OCI-LY7 (cell line): ENCODE measurements around the gene PDCD2L. TPM values are rescaled to one million over a fixed set of nuclear protein-coding genes. Genes with fewer than 3 reads are reported as not detected.
"Not testable (repeated sequence)": the region's sequence is repeated elsewhere in the genome, so short reads cannot be mapped to it uniquely, and the experiment has no call there.

Experiments used
- BruUV-seq: library from RNA; stranded (reverse); fragments of 400-500 nt; replicated peaks from 2 replicates; lab custom pipeline; 2021; lab: Mats Ljungman, UMichigan
- CTCF ChIA-PET: fragments of 300-600 bp; sonication (Branson Sonifier 250); formaldehyde crosslinking; loops from one replicate; lab custom pipeline; 2022; ENCODE audit warnings: antibody characterized with exemption; ENCODE audit not compliant: unreplicated experiment; lab: Charles Lee
- POLR2A ChIA-PET: fragments of 300-600 bp; sonication (Branson Sonifier 250); formaldehyde crosslinking; loops from one replicate; lab custom pipeline; 2022; ENCODE audit warnings: antibody characterized with exemption; lab: Charles Lee
- DNase-seq: peaks from one replicate; pipeline ENCODE4 v3.0.0-alpha.2; 2015; ENCODE audit warnings: low spot score
- H2AFZ ChIP-seq: fragments of 200-600 bp; sonication (generic), shearing (Covaris generic); 2 replicates; pipeline ENCODE4 v1.6.1; 2014; ENCODE audit warnings: mild to moderate bottlenecking, antibody characterized with exemption, low read length, moderate library complexity
- H3K27ac ChIP-seq: fragments of 200-600 bp; sonication (generic); 2 replicates; pipeline ENCODE4 v1.5.1; 2014; ENCODE audit warnings: mixed run types, low read depth, mild to moderate bottlenecking, moderate library complexity, low read length, inconsistent platforms; ENCODE audit not compliant: poor library complexity, severe bottlenecking
- H3K36me3 ChIP-seq: fragments of 200-600 bp; sonication (generic); 2 replicates; pipeline ENCODE4 v1.6.1; 2014; ENCODE audit warnings: mild to moderate bottlenecking, antibody characterized with exemption, low read length, moderate library complexity, mixed read lengths; ENCODE audit not compliant: insufficient read depth
- H3K4me1 ChIP-seq: fragments of 200-600 bp; sonication (generic); 2 replicates; pipeline ENCODE4 v1.5.1; 2014; ENCODE audit warnings: mild to moderate bottlenecking, low read length; ENCODE audit not compliant: insufficient read depth, poor library complexity, severe bottlenecking
- H3K4me2 ChIP-seq: fragments of 200-600 bp; sonication (generic); 2 replicates; pipeline ENCODE4 v1.6.1; 2014; ENCODE audit warnings: mild to moderate bottlenecking, low read length
- H3K4me3 ChIP-seq: fragments of 200-600 bp; sonication (generic); 2 replicates; pipeline ENCODE4 v1.5.1; 2014; ENCODE audit warnings: mild to moderate bottlenecking, low read depth, low read length; ENCODE audit not compliant: poor library complexity, severe bottlenecking
- H3K79me2 ChIP-seq: fragments of 200-600 bp; sonication (generic); 2 replicates; pipeline ENCODE4 v1.6.1; 2016; ENCODE audit warnings: low read depth, mild to moderate bottlenecking, low read length, moderate library complexity, mixed read lengths; ENCODE audit not compliant: insufficient read depth
- H3K9me2 ChIP-seq: fragments of 200-600 bp; sonication (generic); 2 replicates; pipeline ENCODE4 v1.6.1; 2016; ENCODE audit warnings: mild to moderate bottlenecking, low read length, mixed read lengths; ENCODE audit not compliant: insufficient read depth
- H3K9me3 ChIP-seq: fragments of 200-600 bp; sonication (generic); 2 replicates; pipeline ENCODE4 v1.6.1; 2014; ENCODE audit warnings: mild to moderate bottlenecking, mixed run types, low read length, mixed read lengths
- H4K20me1 ChIP-seq: fragments of 200-600 bp; sonication (generic); 2 replicates; pipeline ENCODE4 v1.6.1; 2014; ENCODE audit warnings: mild to moderate bottlenecking, antibody characterized with exemption, low read length, moderate library complexity, mixed read lengths; ENCODE audit not compliant: insufficient read depth
- EZH2phosphoT487 ChIP-seq: fragments of 200-600 bp; sonication (generic); IDR thresholded peaks from 2 replicates; pipeline ENCODE4 v1.6.1; 2018; ENCODE audit warnings: low read depth, borderline replicate concordance, mild to moderate bottlenecking, mixed run types, antibody characterized with exemption, low read length, moderate library complexity, mixed read lengths
- intact Hi-C: fragments of 100-400 bp; cut with micrococcal nuclease; formaldehyde crosslinking; loops from one replicate; pipeline ENCODE4 v1.10.0; 2022; ENCODE audit not compliant: unreplicated experiment
- total RNA-seq, 2 experiments: library from RNA; depleted of rRNA in 1 of 2; stranded (reverse); fragments of >200 nt in 1 of 2; shearing (Covaris generic) in 1 of 2; gene quantifications; 2 replicates each; pipeline ENCODE4 v1.2.3, GENCODE V29; 2014 to 2022
- TF ChIP-seq, protein P1 (sequence below): fragments of 200-600 bp; sonication (generic); conservative IDR thresholded peaks from 2 replicates; pipeline ENCODE4 v1.5.1; 2014; ENCODE audit warnings: mild to moderate bottlenecking, antibody characterized with exemption, low read length, moderate library complexity, mixed read lengths

The PDCD2L gene
- total RNA-seq, 2 experiments from 2014 or later, result 27.5 to 30.0 TPM

- Histone ChIP-seq H3K79me2 (peaks cover 23% of the 10 kb centered on the region; the same call in 1 of the 2 replicates), H3K27ac (no peak overlapping the region), H3K4me3 (peak overlapping the region; percentile 95), H3K9me2 (no peaks in the 10 kb centered on the region), H3K4me1 (peaks cover 17% of the 10 kb centered on the region), H3K36me3 (peaks cover 58% of the 10 kb centered on the region), H3K4me2 (peak overlapping the region; percentile 88), H2AFZ (no peak overlapping the region), H4K20me1 (0 out of 2 replicates have a peak, but pooled peaks cover 12% of the 10 kb centered on the region), H3K9me3 (no peaks in the 10 kb centered on the region)
- intact Hi-C loops, result no loop called here
- TF ChIP-seq, protein P1, sequence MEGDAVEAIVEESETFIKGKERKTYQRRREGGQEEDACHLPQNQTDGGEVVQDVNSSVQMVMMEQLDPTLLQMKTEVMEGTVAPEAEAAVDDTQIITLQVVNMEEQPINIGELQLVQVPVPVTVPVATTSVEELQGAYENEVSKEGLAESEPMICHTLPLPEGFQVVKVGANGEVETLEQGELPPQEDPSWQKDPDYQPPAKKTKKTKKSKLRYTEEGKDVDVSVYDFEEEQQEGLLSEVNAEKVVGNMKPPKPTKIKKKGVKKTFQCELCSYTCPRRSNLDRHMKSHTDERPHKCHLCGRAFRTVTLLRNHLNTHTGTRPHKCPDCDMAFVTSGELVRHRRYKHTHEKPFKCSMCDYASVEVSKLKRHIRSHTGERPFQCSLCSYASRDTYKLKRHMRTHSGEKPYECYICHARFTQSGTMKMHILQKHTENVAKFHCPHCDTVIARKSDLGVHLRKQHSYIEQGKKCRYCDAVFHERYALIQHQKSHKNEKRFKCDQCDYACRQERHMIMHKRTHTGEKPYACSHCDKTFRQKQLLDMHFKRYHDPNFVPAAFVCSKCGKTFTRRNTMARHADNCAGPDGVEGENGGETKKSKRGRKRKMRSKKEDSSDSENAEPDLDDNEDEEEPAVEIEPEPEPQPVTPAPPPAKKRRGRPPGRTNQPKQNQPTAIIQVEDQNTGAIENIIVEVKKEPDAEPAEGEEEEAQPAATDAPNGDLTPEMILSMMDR, result no peak
- no peak for TF ChIP-seq EZH2phosphoT487
- ChIA-PET CTCF (no interaction called here), POLR2A (interaction anchor here (1.4 kb wide), 1 partner anchor 63 kb away, joined by 7 read pairs; no protein-coding TSS in a partner anchor)
- TSS peak; percentile 34 for BruUV-seq
- DNase-seq, result no peak
Measured at GRCh38 chr19:34366738-34367623, 37.2 kb upstream of the PDCD2L start.

DNA sequence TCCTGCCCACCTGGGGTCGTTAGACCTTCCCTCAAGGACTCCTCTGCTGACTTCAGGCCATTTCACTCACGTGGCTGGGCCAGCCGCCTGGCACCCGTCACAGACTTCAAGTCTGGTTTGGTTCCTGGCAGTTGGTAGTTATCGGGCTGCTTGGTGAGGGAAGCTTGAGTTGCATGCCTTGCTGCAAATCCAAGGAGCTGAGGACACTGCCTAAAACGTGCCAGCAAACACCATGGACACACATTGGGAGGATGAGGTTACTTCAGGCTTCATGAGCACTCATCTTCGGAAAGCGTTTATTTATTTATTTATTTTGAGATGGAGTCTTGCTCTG is 36.6 kb upstream of the PDCD2L start:
- Histone ChIP-seq H4K20me1 (0 out of 2 replicates have a peak, but pooled peaks cover 12% of the 10 kb centered on the region), H3K79me2 (peaks cover 23% of the 10 kb centered on the region; the same call in 1 of the 2 replicates), H3K9me2 (no peaks in the 10 kb centered on the region), H3K27ac (no peak overlapping the region), H2AFZ (no peak overlapping the region), H3K9me3 (no peaks in the 10 kb centered on the region), H3K4me1 (peaks cover 17% of the 10 kb centered on the region), H3K4me2 (no peak overlapping the region), H3K4me3 (no peak overlapping the region), H3K36me3 (peaks cover 64% of the 10 kb centered on the region)
- no TSS peak for BruUV-seq
- ChIA-PET POLR2A (no interaction called here), CTCF (no interaction called here)
- DNase-seq, result no peak
- TF ChIP-seq, protein P1, result no peak
- TF ChIP-seq EZH2phosphoT487, result no peak
- intact Hi-C loops, result no loop called here

DNA sequence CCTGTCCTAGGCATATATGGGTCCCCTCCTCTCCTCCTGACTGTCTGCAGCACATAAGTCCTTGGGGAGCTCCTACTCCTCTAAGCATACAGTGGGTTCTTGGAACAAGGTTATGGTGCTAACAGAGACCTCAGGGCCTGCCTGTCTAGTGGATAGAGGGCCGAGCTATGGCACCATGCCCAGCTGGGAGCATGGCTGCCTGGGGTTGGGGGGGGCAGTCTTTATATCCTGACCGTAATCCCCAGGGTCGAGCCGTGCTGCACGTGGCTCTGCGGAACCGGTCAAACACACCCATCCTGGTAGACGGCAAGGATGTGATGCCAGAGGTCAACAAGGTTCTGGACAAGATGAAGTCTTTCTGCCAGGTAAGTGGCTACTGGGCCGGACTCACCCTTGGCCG is 35.9 kb upstream of the PDCD2L start:
- peaks cover 23% of the 10 kb centered on the region; the same call in 1 of the 2 replicates for H3K79me2 ChIP-seq
- CTCF ChIA-PET, result no interaction called here

GRCh38 chr19:34369166-34369565 is 35.0 kb upstream of the PDCD2L start:
- H3K4me2 ChIP-seq, H3K9me2 ChIP-seq, H2AFZ ChIP-seq, intact Hi-C loops, DNase-seq, H3K9me3 ChIP-seq, BruUV-seq, H3K27ac ChIP-seq, CTCF ChIA-PET, H3K4me3 ChIP-seq, POLR2A ChIA-PET: not testable (repeated sequence)
- H3K36me3 ChIP-seq, result peaks cover 70% of the 10 kb centered on the region
- H3K4me1 ChIP-seq, result peaks cover 17% of the 10 kb centered on the region
- 0 out of 2 replicates have a peak, but pooled peaks cover 12% of the 10 kb centered on the region for H4K20me1 ChIP-seq
- peaks cover 23% of the 10 kb centered on the region; the same call in 1 of the 2 replicates for H3K79me2 ChIP-seq

More for the DNA sequence above, 35.9 kb upstream of the PDCD2L start:
- intact Hi-C loops, result no loop called here
- POLR2A ChIA-PET, result no interaction called here
- Histone ChIP-seq H3K9me3 (no peaks in the 10 kb centered on the region), H2AFZ (no peak overlapping the region), H4K20me1 (0 out of 2 replicates have a peak, but pooled peaks cover 12% of the 10 kb centered on the region), H3K4me2 (no peak overlapping the region), H3K36me3 (peaks cover 65% of the 10 kb centered on the region), H3K27ac (no peak overlapping the region), H3K9me2 (no peaks in the 10 kb centered on the region), H3K4me1 (peaks cover 17% of the 10 kb centered on the region), H3K4me3 (no peak overlapping the region)
- no peak for DNase-seq
- TF ChIP-seq, protein P1, result no peak
- TF ChIP-seq EZH2phosphoT487, result no peak
- no TSS peak for BruUV-seq
